CD4-positive, alpha-beta T cell treated with Interleukin-2 at 100 ng/mL for 4 hours (primary cell): ENCODE measurements around the gene TADA1.
"Not testable (repeated sequence)": the region's sequence is repeated elsewhere in the genome, so short reads cannot be mapped to it uniquely, and the experiment has no call there.

ENCODE experiments used
- DNase-seq: peaks from one replicate; pipeline ENCODE4 v3.0.0-alpha.2; 2020; ENCODE audit warnings: low spot score

TADA1 gene

DNA sequence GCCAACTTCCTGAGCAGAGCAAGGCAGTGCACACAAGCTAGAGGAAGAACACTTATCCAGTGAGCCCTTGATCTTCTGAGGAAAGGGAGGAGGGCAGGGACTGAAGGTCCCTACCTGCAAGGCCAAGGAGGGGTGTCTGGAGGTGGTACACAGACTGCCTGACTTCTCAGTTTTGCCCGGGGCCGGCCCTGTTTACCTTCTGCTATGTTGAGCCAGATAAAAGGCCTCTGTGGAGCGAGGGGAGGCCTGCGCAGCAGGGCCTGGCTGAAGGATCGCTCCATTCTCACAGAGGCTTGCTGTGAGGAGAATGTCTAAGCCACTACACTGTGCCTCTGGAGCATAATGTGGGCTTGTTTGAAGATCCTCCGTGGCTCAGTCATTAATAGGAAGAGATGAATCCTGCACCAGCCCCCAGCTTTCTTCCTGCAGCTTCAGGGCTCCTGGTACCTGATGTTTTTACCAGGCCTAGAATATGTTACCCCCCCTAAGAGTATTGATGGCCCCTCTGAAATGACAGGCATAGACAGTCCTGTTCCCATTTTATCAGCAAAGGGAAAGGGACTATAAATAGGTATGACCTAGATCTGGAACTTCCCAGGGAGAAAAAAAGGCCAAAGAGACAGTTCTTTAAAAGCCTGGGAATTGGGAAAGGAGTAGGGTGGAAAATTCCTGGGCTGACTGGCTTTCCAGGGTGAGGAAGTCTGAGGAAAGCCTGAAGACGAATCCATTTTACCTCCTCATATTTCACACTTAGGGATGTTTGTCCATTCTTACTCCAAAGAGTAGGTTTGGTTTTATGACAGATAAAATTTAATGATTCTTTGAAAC is 32.1 kb downstream of the TADA1 start:
- DNase-seq: no peak

DNA sequence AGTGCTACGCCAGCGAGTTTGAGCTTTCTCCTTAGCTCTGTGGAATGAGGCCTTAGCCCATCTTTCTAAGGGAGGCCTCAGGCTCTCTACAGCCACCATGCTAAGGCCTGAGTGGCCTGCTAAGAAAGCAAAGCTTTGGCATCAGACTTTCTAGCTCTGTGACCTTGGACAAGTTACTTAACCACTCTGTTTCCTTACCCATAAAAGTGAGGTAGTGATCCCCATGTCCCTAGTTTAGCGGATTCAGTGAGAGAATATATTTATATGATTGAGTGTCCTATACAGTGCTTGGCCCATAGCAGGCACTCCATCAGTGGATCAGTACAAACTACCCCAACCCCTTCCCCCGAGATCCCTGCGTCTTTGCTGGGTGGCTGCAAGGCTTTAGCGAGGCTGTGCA is 32.7 kb downstream of the TADA1 start:
- DNase-seq: no peak

DNA sequence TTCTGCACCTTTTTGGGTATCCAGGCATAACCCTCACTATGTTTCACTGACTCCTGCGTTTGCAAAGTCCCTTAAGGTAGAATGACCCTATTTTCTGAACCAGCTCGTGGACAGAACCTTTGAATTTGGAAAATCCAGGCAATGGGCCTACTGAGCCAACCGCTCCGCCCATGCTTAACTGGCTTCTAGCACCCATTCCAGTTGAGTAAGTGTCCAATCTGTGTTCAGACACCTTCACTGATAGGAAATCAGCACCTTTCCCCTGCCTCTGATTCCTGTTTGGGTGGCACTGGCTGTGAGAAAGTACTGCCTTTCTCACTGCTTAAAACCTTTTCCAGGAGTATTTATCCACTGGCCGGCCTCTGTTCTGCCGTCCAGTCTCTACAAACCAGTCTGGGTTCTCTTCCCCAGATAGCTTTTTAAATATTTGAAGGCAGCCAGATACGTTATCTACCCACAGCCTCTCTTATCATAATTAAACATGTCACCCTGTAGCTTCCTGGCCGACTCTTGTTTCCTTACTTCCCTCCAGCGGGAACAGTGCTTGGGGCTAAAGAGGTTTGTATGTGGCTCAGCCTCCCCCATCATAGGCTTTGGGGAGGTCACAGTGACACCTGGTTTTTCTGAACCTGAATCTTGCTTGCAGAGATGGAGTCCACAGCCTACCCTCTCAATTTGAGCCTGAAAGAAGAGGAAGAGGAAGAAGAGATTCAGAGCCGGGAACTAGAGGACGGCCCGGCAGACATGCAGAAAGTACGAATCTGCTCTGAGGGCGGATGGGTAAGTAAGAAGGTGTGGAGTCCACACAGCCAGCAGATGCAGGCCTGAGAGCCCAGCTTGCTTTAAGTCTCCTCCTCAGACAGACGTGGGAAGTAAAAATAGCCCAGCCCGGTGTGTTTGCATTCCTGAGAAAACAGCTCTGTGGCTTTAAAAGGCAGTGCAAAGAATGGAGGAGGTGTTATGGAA is 35.5 kb downstream of the TADA1 start:
- DNase-seq: no peak

DNA sequence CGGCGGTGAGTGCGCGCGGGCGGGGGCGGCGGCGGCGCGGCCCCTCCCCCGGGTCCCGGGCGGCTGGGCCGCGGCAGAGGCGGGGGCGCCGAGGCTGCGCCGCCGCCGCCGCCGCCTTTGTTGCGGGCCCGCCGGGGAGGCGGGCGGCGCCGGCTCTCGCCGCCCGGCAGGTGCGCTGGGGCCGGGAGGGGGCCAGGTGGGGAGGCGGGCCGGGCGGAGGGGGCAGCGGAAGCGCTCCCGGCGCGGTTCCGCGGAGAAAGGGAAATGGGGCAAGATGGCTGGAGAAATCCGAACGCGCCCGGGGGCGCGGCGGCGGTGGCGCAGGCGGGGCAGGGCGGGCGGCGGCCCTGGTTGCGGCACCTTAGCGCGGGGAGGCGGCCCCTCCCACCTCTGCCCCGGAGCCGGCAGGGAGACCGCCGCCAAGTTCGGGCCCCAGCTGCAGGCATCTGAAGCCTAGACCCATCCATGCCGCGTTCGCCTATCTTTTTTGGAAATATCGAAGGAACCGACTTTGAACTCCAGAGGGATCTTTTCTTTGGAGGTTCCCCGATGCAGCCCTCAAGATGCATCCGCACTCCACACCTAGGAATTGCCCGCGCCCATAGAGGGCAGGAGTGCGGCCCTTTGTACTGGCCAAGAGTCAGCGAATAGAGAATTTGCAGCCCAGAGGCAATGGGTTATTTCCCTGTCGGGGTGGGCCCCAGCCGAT is 36.3 kb downstream of the TADA1 start:
- DNase-seq: peak; percentile 52

DNA sequence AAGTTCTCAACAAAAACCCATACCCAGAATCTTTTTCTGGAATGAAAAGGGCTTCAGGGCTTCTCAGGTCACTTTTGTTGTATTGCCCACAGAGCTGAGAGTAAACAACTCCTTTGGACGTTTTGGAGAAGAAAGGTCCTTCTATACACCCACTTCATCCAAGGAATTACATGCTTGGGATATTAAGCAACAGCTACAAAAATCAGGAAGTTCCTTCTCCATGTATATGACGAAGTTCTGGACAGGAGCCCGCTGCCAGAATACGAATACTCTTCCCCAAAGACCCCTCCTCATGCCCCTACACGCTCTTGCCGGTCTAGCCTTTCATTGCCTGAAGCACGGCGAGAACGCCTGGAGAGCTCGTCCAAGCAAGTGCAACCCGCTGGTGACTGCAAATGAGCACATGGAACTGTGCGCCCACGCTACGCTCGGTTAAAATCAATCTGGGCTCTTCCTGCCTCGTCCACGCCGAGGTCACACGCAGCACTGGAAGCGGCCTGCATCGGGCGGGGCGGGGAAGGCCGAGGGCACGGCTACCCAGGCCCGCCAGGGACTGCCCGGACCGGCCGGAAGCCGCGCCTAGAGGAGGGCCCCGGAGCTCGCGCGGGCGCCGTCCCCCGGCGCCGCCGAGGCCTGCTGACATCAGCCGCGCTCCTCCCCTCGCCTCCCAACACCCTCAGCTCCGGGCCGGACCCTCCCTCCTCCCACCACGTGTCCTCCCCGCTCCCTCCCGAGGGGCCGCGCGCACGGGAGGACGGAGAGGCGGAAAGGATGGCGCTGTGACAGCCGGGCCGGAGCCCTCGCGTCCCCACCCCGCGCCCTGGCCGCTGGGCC is 37.1 kb downstream of the TADA1 start, which contains the start of gene POGK:
TSS of gene POGK (plus strand) at position 710 of the 834 bp plus-strand sequence. CDS start 1,482 bp downstream, outside the sequence.
- DNase-seq: peak; percentile 82

DNA sequence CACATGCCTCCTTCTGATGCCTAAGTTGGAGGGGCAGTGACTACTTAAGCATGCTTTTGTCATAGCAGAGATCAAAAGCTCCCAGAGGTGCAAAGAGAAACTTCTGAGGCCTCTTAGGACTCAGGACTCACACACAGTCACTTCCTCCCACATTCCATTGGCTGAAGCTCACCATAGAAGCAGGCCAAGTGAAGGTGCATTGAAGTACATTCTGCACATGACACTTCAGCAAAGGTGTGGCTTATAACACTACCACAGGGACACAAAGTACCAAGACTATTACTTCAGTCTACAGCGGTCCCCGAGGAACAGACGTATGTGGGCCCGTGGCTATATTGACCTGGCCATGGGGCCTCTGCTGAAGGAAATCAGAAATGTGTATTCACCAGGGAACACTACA is 39.3 kb downstream of the TADA1 start:
- no peak for DNase-seq

DNA sequence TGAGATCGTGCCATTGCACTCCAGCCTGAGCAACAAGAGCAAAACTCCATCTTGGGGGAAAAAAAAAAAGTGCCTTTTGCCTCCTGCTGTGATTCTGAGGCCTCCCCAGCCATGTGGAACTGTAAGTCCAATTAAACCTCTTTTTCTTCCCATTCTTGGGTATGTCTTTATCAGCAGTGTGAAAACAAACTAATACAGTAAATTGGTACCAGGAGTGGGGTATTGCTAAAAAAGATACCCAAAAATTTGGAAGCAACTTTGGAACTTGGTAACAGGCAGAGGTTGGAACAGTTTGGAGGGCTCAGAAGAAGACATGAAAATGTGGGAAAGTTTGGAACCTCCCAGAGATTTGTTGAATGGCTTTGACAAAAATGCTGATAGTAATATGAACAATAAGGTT is 46.3 kb downstream of the TADA1 start:
- not testable (repeated sequence) for DNase-seq

DNA sequence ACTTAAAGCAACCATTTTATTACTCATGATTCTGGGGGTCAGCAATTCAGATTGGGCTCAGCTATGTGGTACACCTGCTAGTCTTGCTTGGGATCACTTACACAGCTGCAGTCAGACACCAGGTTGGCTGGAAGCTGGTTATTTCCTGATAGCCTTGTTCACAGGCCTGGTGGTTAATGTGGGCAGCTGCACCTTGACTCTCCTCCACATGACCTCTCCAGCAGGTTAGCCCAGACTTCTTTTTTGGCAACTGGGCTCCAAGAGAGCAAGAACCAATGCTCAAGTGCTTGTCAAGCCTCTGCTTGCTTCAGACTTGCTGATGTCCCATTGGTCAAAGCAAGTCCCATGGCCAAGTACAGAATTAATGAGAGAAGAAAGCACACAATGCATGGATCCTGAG is 48.6 kb downstream of the TADA1 start:
- DNase-seq: no peak

DNA sequence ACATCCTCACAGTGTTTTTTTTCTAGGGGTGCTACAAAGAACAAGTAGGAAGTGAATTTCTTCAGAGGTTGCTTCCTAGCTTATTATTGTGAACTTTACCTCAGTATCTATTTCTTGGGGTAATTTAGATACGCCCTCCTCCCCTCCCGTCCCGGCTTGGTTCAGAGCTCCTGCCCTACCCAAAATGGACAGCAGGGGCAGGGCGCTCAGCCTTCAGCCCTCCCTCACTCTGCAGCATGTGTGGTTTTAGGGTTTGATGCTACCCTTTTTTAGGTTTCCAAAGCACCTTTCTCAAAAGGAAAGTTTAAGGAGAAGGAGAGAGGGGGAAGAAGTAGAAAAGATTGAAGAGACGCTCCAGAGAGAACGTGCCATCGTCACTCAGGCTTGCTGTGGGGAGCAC is 53.7 kb downstream of the TADA1 start:
- DNase-seq: no peak

DNA sequence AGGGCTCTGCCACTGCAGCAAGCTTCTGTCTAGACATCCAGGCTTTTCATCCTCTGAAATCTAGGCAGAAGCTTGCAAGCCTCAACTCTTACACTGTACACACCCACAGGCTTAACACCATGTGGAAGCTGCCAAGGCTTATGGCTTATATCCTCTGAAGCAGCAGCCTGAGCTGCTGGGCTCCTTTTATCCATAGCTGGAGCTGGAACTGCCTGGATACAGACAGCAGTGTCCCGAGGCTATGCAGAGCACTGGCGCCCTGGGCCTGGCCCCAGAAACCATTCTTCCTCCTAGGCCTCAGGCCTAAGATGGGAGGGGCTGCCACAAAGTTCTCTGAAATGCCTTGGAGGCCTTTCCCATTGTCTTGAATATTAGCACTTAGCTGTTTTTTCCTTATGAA is 56.1 kb downstream of the TADA1 start:
- no peak for DNase-seq

DNA sequence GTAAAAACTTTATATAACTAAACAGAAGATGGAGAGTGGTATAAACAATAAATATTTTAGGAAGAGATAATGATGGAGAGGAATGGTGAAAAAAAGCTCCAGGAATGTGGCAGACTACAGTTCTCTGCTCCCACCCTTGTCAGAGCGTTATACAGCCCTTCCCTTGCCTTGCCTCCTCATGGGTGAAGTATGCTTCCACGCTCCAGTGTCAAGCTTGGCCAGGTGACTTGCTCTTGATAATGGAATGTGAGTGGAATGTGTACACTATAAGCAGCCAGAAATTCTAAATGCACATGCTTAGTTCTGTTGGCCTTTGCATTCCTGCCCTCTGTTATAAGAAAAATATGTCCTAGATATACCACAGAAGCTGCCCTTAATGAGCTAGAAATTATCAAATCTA is 61.5 kb downstream of the TADA1 start:
- DNase-seq: no peak

DNA sequence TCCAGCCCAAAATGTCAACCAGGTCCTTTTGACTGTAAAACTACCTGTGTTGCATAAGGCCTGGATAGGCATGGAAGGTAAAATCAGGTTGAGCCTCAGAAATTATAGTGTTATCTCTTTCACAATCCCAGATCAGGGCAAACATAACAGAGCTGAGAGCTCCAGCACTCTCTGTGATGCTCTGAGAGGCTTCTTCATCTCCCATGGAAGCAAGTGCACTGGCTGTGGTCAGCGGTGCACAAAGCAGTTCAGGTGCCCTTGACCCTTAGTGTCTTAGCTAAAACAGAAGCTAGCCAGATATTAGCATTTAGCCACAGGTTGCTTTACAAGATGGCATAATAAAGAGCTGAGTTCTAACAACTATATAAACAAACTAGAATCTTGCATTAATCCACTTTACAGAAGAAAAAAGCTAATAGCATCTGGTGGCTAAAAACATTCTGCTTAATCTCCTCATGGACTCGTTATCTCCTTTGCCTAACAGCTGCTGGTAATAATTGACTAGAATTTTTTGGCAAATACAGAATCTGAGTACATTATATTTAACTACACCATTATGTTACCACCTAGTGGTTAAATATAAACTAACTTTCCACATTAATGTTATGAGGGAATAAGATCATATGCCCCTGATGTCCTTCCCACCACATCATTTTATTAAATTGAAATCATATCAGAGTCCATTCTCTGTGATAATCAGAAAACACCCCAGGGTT is 62.4 kb downstream of the TADA1 start:
- no peak for DNase-seq

DNA sequence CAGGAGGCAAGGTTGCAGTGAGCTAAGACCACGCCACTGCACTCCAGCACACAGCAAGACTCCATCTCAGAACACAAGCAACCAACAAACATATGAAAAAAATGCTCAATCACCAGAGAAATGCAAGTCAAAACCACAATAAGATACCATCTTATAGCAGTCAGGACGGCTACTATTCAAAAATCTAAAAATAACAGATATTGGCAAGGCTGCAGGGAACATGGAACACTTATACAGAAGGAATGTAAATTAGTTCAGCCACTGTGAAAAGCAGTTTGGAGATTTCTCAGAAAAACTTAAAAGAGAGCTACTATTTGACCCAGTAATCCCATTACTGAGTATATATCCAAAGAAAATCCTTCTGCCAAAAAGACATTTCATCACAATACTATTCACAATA is 64.4 kb downstream of the TADA1 start:
- no peak for DNase-seq

DNA sequence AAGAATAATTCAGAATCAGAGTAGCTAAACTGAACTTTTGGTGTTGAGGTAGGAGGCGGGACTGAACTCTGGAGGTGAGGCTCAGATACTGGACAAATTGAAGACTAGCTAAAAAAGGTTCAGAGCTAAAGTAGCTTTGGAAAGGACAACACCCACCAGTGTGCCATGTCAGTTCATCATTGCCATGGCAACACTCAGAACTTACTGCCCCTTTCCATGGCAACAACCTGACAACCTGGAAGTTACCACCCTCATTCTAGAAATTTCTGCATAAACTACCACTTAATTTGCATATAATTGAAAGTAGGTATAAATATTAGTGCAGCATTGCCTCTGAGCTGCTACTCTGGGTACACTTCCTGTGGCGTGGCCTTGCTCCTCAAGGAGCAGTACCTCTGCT is 67.1 kb downstream of the TADA1 start:
- no peak for DNase-seq
